SU-DHL-6 (cell line): ENCODE data around the gene SAMSN1.

ENCODE experiments used
- CTCF ChIP-seq: fragments of 200-600 bp; sonication (generic); IDR thresholded peaks from one replicate; pipeline ENCODE4 v1.5.1; 2017; ENCODE audit warnings: antibody characterized with exemption, mild to moderate bottlenecking, low read length, moderate library complexity; ENCODE audit not compliant: insufficient read depth, poor library complexity, severe bottlenecking
- EZH2phosphoT487 ChIP-seq: fragments of 200-600 bp; sonication (generic), shearing (Covaris generic); conservative IDR thresholded peaks from 2 replicates; pipeline ENCODE4 v1.6.1; 2018; ENCODE audit warnings: mild to moderate bottlenecking, antibody characterized with exemption, low read length, moderate library complexity, mixed read lengths

DNA sequence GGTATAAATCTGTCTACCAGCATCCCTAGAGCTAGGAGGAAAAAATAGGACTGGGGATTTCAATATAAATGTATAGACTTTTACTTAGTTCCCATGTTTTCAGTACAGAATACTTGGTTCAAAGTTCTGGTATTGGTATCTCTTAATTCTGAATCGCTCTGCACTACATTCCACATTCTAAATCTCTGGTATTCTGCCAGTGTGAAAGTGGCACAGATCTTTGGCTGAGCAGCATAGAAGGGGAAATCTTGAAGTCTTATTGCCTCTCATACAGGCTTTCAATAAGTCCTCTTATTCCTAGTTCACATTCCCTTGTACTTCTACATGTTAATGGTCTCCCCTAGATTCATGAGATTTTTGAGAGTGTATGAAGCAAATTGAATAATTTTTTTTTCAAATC, 89.2 kb downstream of the SAMSN1 start:
- TF ChIP-seq CTCF (no peak), EZH2phosphoT487 (no peak)
